ENCODE results near the gene NCAPG2. TPM values are rescaled to one million over a fixed set of nuclear protein-coding genes. Genes with fewer than 3 reads are reported as not detected.
A peak's percentile ranks its signal among the peaks of the same experiment; 100 is the strongest.
"Not testable (repeated sequence)": the region's sequence is repeated elsewhere in the genome, so short reads cannot be mapped to it uniquely, and the experiment has no call there.

The NCAPG2 gene
- total RNA-seq, 1 experiment from 2014 or later, result 99.2 TPM

- Mint-ChIP-seq H3K27ac (0 out of 2 replicates have a peak overlapping the region, but pooled peaks have one; percentile 37), H3K27me3 (ENCODE audit: low read depth) (no peaks in the 10 kb centered on the region), H3K4me1 (peaks cover 41% of the 10 kb centered on the region), H3K9me3 (peaks cover 10% of the 10 kb centered on the region), H3K4me3 (peak overlapping the region; percentile 72), H3K36me3 (peaks cover 24% of the 10 kb centered on the region)
- peak; percentile 33 for DNase-seq (ENCODE audit: low spot score)
- CTCF ChIA-PET, result interaction anchor here (0.7 to 2.1 kb wide), 5 partner anchors 9 to 271 kb away, joined by 3 to 18 read pairs (median 9); no protein-coding TSS in a partner anchor
- TF ChIP-seq TCF7 (CRISPR knock-in tag; IDR thresholded peaks at IDR 0.05; ENCODE audit: low read depth), result no peak
- TF ChIP-seq ZSCAN18 (CRISPR knock-in tag; IDR thresholded peaks at IDR 0.05), result no peak
- TF ChIP-seq KAT7 (CRISPR knock-in tag; IDR thresholded peaks at IDR 0.05; ENCODE audit: borderline replicate concordance), result 0 out of 2 replicates have a peak, but pooled peaks have one; percentile 1
- no peak for TF ChIP-seq PRRX2 (CRISPR knock-in tag; IDR thresholded peaks at IDR 0.05)
- ATAC-seq, result peak; percentile 6
- POLR2A ChIA-PET, result interaction anchor here (0.6 to 1.2 kb wide), 4 partner anchors 28 to 204 kb away, joined by 3 to 5 read pairs (median 3); no protein-coding TSS in a partner anchor
These were observed 738 bp upstream of the NCAPG2 start for GRCh38 chr7:158705234-158705850.

- peak overlapping the region; percentile 72 for H3K4me3 Mint-ChIP-seq
- peaks cover 36% of the 10 kb centered on the region for H3K36me3 Mint-ChIP-seq
- POLR2A ChIA-PET, result interaction anchor here (1.0 to 1.2 kb wide), 2 partner anchors 30 to 160 kb away, joined by 3 to 5 read pairs; no protein-coding TSS in a partner anchor
- H3K9me3 Mint-ChIP-seq; DNase-seq (ENCODE audit: low spot score); ATAC-seq; H3K27me3 Mint-ChIP-seq (ENCODE audit: low read depth): not testable (repeated sequence)
- peak overlapping the region; percentile 10 for H3K27ac Mint-ChIP-seq
- CTCF ChIA-PET, result interaction anchor here (0.9 to 2.1 kb wide), 4 partner anchors 8 to 273 kb away, joined by 6 to 18 read pairs (median 10); no protein-coding TSS in a partner anchor
- H3K4me1 Mint-ChIP-seq, result peaks cover 41% of the 10 kb centered on the region
These were observed 703 bp downstream of the NCAPG2 start for GRCh38 chr7:158703679-158704523.

- TF ChIP-seq E2F1 (CRISPR knock-in tag; IDR thresholded peaks at IDR 0.05), result no peak
- no peak for TF ChIP-seq GABPB1 (CRISPR knock-in tag; IDR thresholded peaks at IDR 0.05)
- TF ChIP-seq SMAD3 (CRISPR knock-in tag; IDR thresholded peaks at IDR 0.05; ENCODE audit: borderline replicate concordance), result no peak
- no peak for TF ChIP-seq ZNF121 (CRISPR knock-in tag; IDR thresholded peaks at IDR 0.05)
- TF ChIP-seq NFATC4 (CRISPR knock-in tag; IDR thresholded peaks at IDR 0.05), result no peak
- no peak for TF ChIP-seq ZNF423 (CRISPR knock-in tag; IDR thresholded peaks at IDR 0.05)
- no peak for TF ChIP-seq HMGXB4 (CRISPR knock-in tag; IDR thresholded peaks at IDR 0.05)
- TF ChIP-seq ZNF396 (CRISPR knock-in tag; IDR thresholded peaks at IDR 0.05; ENCODE audit: borderline replicate concordance), result no peak
- TF ChIP-seq IRF2 (CRISPR knock-in tag; IDR thresholded peaks at IDR 0.05; ENCODE audit: borderline replicate concordance, low read depth), result no peak
- TF ChIP-seq RORB (CRISPR knock-in tag; IDR thresholded peaks at IDR 0.05), result no peak
- TF ChIP-seq NR2C2 (CRISPR knock-in tag; IDR thresholded peaks at IDR 0.05), result no peak
- TF ChIP-seq OVOL2 (CRISPR knock-in tag; IDR thresholded peaks at IDR 0.05; ENCODE audit: borderline replicate concordance), result no peak
- no peak for TF ChIP-seq ELF4 (CRISPR knock-in tag; IDR thresholded peaks at IDR 0.05; ENCODE audit: low read depth)
- TF ChIP-seq ZBTB43 (CRISPR knock-in tag; IDR thresholded peaks at IDR 0.05), result no peak
- no peak for TF ChIP-seq ETV6 (CRISPR knock-in tag; IDR thresholded peaks at IDR 0.05)
- TF ChIP-seq RELA (CRISPR knock-in tag; IDR thresholded peaks at IDR 0.05; ENCODE audit: borderline replicate concordance), result no peak
- TF ChIP-seq KAT7 (CRISPR knock-in tag; IDR thresholded peaks at IDR 0.05; ENCODE audit: borderline replicate concordance), result no peak
- TF ChIP-seq USF1 (CRISPR knock-in tag; IDR thresholded peaks at IDR 0.05), result no peak
- TF ChIP-seq CREB1 (CRISPR knock-in tag; IDR thresholded peaks at IDR 0.05), result no peak
- TF ChIP-seq TEAD4 (CRISPR knock-in tag; IDR thresholded peaks at IDR 0.05), result no peak
- H3K27ac Mint-ChIP-seq, result peak overlapping the region; percentile 71
- ATAC-seq, result no peak
- no peaks in the 10 kb centered on the region for H3K27me3 Mint-ChIP-seq (ENCODE audit: low read depth)
- H3K9me3 Mint-ChIP-seq, result peaks cover 7% of the 10 kb centered on the region
- ChIA-PET CTCF (interaction anchor here (0.5 kb wide), 1 partner anchor 131 kb away, joined by 4 read pairs; no protein-coding TSS in a partner anchor), POLR2A (no interaction called here)
- no peak for DNase-seq (ENCODE audit: low spot score)
- H3K4me3 Mint-ChIP-seq, result peak overlapping the region; percentile 72
- H3K4me1 Mint-ChIP-seq, result peaks cover 41% of the 10 kb centered on the region
- H3K36me3 Mint-ChIP-seq, result peaks cover 41% of the 10 kb centered on the region
These were observed 1.7 kb downstream of the NCAPG2 start for GRCh38 chr7:158702944-158703343.

Data from WTC11 (cell line).